OCI-LY7 (cell line): Measurements from ENCODE around the gene ZNF697.

ENCODE experiments used
- EZH2phosphoT487 ChIP-seq: fragments of 200-600 bp; sonication (generic); IDR thresholded peaks from 2 replicates; pipeline ENCODE4 v1.6.1; 2018; ENCODE audit warnings: low read depth, borderline replicate concordance, mild to moderate bottlenecking, mixed run types, antibody characterized with exemption, low read length, moderate library complexity, mixed read lengths
- TF ChIP-seq, protein P1 (sequence below): fragments of 200-600 bp; sonication (generic); conservative IDR thresholded peaks from 2 replicates; pipeline ENCODE4 v1.5.1; 2014; ENCODE audit warnings: mild to moderate bottlenecking, antibody characterized with exemption, low read length, moderate library complexity, mixed read lengths

DNA sequence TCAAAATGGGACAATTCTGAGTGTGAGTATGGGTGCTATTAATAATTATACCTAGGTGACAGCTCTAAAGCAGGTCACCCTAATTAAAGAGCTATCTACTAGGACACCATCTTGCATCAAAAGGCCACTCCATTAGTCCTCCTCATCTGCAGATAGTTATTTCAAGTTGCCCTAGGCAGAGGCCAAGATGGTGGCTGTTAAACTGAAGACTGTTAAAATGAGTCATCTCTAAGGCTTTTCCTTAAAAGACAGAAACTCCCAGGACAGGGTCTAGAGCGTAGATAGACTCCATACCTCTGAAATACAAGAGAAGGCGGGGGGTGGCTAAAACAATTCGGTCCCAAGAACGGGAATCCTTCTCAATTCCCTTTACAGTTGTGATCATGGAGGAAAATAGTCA, 4.5 kb upstream of the ZNF697 start:
- TF ChIP-seq, protein P1, sequence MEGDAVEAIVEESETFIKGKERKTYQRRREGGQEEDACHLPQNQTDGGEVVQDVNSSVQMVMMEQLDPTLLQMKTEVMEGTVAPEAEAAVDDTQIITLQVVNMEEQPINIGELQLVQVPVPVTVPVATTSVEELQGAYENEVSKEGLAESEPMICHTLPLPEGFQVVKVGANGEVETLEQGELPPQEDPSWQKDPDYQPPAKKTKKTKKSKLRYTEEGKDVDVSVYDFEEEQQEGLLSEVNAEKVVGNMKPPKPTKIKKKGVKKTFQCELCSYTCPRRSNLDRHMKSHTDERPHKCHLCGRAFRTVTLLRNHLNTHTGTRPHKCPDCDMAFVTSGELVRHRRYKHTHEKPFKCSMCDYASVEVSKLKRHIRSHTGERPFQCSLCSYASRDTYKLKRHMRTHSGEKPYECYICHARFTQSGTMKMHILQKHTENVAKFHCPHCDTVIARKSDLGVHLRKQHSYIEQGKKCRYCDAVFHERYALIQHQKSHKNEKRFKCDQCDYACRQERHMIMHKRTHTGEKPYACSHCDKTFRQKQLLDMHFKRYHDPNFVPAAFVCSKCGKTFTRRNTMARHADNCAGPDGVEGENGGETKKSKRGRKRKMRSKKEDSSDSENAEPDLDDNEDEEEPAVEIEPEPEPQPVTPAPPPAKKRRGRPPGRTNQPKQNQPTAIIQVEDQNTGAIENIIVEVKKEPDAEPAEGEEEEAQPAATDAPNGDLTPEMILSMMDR = no peak
- TF ChIP-seq EZH2phosphoT487 = no peak
